Neural cell (in vitro differentiated cells): ENCODE data around the gene CCNI2. TPM values are rescaled to one million over a fixed set of nuclear protein-coding genes. Genes with fewer than 3 reads are reported as not detected.

Source experiments
- H2AFZ ChIP-seq: fragments of 200-600, 300-800 bp; sonication (generic), shearing (Covaris generic); 2 replicates; pipeline ENCODE4 v1.6.0; 2014; ENCODE audit warnings: low read depth, mild to moderate bottlenecking, antibody characterized with exemption, low read length, moderate library complexity
- H3F3A ChIP-seq: fragments of 200-600 bp; shearing (Covaris generic); 2 replicates; pipeline ENCODE4 v1.6.1; 2016; ENCODE audit warnings: mild to moderate bottlenecking, moderate library complexity, mixed read lengths, antibody characterized with exemption, low read length; ENCODE audit not compliant: insufficient read depth, poor library complexity, severe bottlenecking
- H3K27ac ChIP-seq: fragments of 200-600, 300-800 bp; sonication (generic), shearing (Covaris generic); 2 replicates; pipeline ENCODE4 v1.5.1; 2014; ENCODE audit warnings: mild to moderate bottlenecking, low read length, moderate library complexity
- H3K27me3 ChIP-seq: fragments of 300-800, 200-600 bp; sonication (generic), shearing (Covaris generic); 2 replicates; pipeline ENCODE4 v1.6.0; 2014; ENCODE audit warnings: mild to moderate bottlenecking, low read depth, low read length, moderate library complexity; ENCODE audit not compliant: insufficient read depth
- H3K36me3 ChIP-seq: fragments of 300-800, 200-600 bp; sonication (generic), shearing (Covaris generic); 2 replicates; pipeline ENCODE4 v1.5.1; 2014; ENCODE audit warnings: mild to moderate bottlenecking, antibody characterized with exemption, low read length, moderate library complexity; ENCODE audit not compliant: insufficient read depth
- H3K4me2 ChIP-seq: fragments of 300-800, 200-600 bp; sonication (generic), shearing (Covaris generic); 2 replicates; pipeline ENCODE4 v1.6.0; 2014; ENCODE audit warnings: mild to moderate bottlenecking, low read length
- H3K4me3 ChIP-seq: fragments of 300-800, 200-600 bp; sonication (generic), shearing (Covaris generic); 2 replicates; pipeline ENCODE4 v1.5.1; 2014; ENCODE audit warnings: mild to moderate bottlenecking, low read length, moderate library complexity
- H3K79me2 ChIP-seq: fragments of 200-600 bp; shearing (Covaris generic); replicated peaks from 2 replicates; pipeline ENCODE4 v1.6.0; 2014; ENCODE audit warnings: mild to moderate bottlenecking, low read length, moderate library complexity; ENCODE audit not compliant: insufficient read depth
- H3K9ac ChIP-seq: fragments of 300-800, 200-600 bp; sonication (generic), shearing (Covaris generic); 2 replicates; pipeline ENCODE4 v1.6.1; 2016; ENCODE audit warnings: mild to moderate bottlenecking, low read length, mixed read lengths
- H3K9me2 ChIP-seq: fragments of 200-600 bp; shearing (Covaris generic); 2 replicates; pipeline ENCODE4 v1.6.1; 2016; ENCODE audit warnings: mild to moderate bottlenecking, low read length, mixed read lengths; ENCODE audit not compliant: insufficient read depth
- H3K9me3 ChIP-seq: fragments of 200-600, 300-800 bp; sonication (generic), shearing (Covaris generic); 2 replicates; pipeline ENCODE4 v1.6.1; 2016; ENCODE audit warnings: mild to moderate bottlenecking, mixed run types, low read length, moderate library complexity, mixed read lengths
- H4K20me1 ChIP-seq: fragments of 200-600 bp; shearing (Covaris generic); 2 replicates; pipeline ENCODE4 v1.6.1; 2016; ENCODE audit warnings: mild to moderate bottlenecking, mixed run types; ENCODE audit not compliant: insufficient read depth
- CTCF ChIP-seq: fragments of 450-650 bp; IDR thresholded peaks from 2 replicates; pipeline ENCODE4 v1.5.1; 2014; ENCODE audit warnings: antibody characterized with exemption, mild to moderate bottlenecking, moderate library complexity; ENCODE audit not compliant: poor library complexity, severe bottlenecking
- EP300 ChIP-seq: fragments of 450-650 bp; conservative IDR thresholded peaks from 2 replicates; pipeline ENCODE4 v1.6.1; 2014; ENCODE audit warnings: antibody characterized with exemption, mild to moderate bottlenecking, moderate library complexity; ENCODE audit not compliant: poor library complexity, severe bottlenecking
- EZH2 ChIP-seq: fragments of 200-600, 300-800 bp; shearing (Covaris generic), sonication (generic); IDR thresholded peaks from 2 replicates; pipeline ENCODE4 v1.6.1; 2014; ENCODE audit warnings: antibody characterized with exemption, low read length, borderline replicate concordance, mild to moderate bottlenecking; ENCODE audit not compliant: insufficient read depth, poor library complexity, severe bottlenecking
- MXI1 ChIP-seq: fragments of 450-650 bp; conservative IDR thresholded peaks from 2 replicates; pipeline ENCODE4 v1.6.1; 2014; ENCODE audit warnings: antibody characterized with exemption, mild to moderate bottlenecking; ENCODE audit not compliant: poor library complexity, severe bottlenecking
- POLR2AphosphoS5 ChIP-seq: IDR thresholded peaks from 2 replicates; pipeline ENCODE4 v1.6.1; 2012
- RAD21 ChIP-seq: fragments of 450-650 bp; conservative IDR thresholded peaks from 2 replicates; pipeline ENCODE4 v1.6.1; 2014; ENCODE audit warnings: antibody characterized with exemption, mild to moderate bottlenecking, moderate library complexity
- REST ChIP-seq: IDR thresholded peaks from 2 replicates; pipeline ENCODE4 v1.6.1; 2012; ENCODE audit warnings: borderline replicate concordance
- SMC3 ChIP-seq: fragments of 450-650 bp; conservative IDR thresholded peaks from 2 replicates; pipeline ENCODE4 v1.6.1; 2014; ENCODE audit warnings: antibody characterized with exemption, mild to moderate bottlenecking, moderate library complexity; ENCODE audit not compliant: poor library complexity
- TAF1 ChIP-seq: IDR thresholded peaks from 2 replicates; pipeline ENCODE4 v1.6.1; 2012; ENCODE audit warnings: low read depth
- polyA plus RNA-seq: library from polyadenylated mRNA; depleted of rRNA; stranded (reverse); fragments of >200 nt; gene quantifications from 2 replicates; pipeline ENCODE4 v1.2.3, GENCODE V29; 2014

CCNI2 gene
- polyA plus RNA-seq, 1 donor from 2014 or later: not detected

GRCh38 chr5:132774896-132775295 lies 27.7 kb downstream of the CCNI2 start:
- Histone ChIP-seq H3K36me3 (no peaks in the 10 kb centered on the region), H3K9me2 (no peaks in the 10 kb centered on the region), H2AFZ (no peak overlapping the region), H3K9me3 (no peaks in the 10 kb centered on the region), H3K27me3 (peaks cover 8% of the 10 kb centered on the region), H3K79me2 (peaks cover 21% of the 10 kb centered on the region), H3K4me3 (peak overlapping the region; percentile 83), H3K27ac (no peak overlapping the region), H3F3A (no peaks in the 10 kb centered on the region), H4K20me1 (no peaks in the 10 kb centered on the region), H3K4me2 (no peak overlapping the region), H3K9ac (no peak overlapping the region)
- TF ChIP-seq POLR2AphosphoS5: no peak
- TF ChIP-seq REST: no peak
- TF ChIP-seq EZH2: no peak
- no peak for TF ChIP-seq SMC3
- no peak for TF ChIP-seq RAD21
- TF ChIP-seq MXI1: no peak

GRCh38 chr5:132775476-132775961 lies 28.3 kb downstream of the CCNI2 start:
- H3K4me2 ChIP-seq: peak overlapping the region; percentile 52
- peak overlapping the region; percentile 72 for H3K9ac ChIP-seq
- no peaks in the 10 kb centered on the region for H4K20me1 ChIP-seq
- peaks cover 21% of the 10 kb centered on the region for H3K79me2 ChIP-seq
- no peaks in the 10 kb centered on the region for H3F3A ChIP-seq
- no peak for TF ChIP-seq TAF1
- no peak for TF ChIP-seq POLR2AphosphoS5
- no peak for TF ChIP-seq CTCF
- TF ChIP-seq EP300: no peak
- no peak overlapping the region for H2AFZ ChIP-seq
- no peak overlapping the region for H3K27ac ChIP-seq
- H3K9me3 ChIP-seq: no peaks in the 10 kb centered on the region
- peaks cover 8% of the 10 kb centered on the region for H3K27me3 ChIP-seq
- H3K9me2 ChIP-seq: no peaks in the 10 kb centered on the region
- H3K36me3 ChIP-seq: no peaks in the 10 kb centered on the region
- peak overlapping the region; percentile 83 for H3K4me3 ChIP-seq
